ENCODE results near the gene SAG.
A peak's percentile ranks its signal among the peaks of the same experiment; 100 is the strongest.

Gene SAG

DNA sequence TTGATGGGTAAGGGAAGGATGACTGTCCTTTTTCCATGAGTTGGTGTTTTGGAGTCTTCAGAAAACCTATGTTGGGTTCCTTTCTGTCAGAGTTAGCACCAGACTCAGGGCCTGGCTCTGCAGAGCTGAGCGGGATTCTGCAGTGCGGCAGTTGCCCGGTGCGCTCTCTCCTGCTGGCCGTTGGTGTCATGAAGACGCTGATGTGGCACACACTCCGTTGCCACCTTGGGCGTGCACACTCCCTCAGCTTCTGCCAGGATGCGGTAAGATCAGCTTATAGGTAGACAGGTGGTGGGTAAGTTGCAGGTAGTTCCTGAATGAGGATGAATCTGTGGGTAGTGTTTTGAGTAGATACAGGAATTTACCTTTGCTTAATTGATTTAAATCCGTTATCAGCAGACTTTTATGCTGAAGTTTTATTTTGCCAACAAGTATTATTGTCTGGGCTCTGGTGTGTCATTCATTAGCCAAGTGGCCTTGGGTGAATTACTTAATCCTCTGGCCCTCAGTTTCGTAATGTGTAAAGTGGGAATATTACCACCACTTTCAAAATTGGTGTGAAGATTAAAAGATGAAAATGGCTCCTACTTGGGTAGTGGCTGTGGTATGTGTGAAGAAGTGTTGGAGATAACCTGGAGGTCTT lies 73.5 kb downstream of the SAG start:
- DNase-seq (ENCODE audit: low spot score), result no peak

- DNase-seq (ENCODE audit: low spot score), result no peak
Measured at GRCh38 chr2:233381638-233381995, 74.0 kb downstream of the SAG start.

GRCh38 chr2:233384015-233384414 lies 76.4 kb downstream of the SAG start:
- no peak for DNase-seq (ENCODE audit: low spot score)

DNA sequence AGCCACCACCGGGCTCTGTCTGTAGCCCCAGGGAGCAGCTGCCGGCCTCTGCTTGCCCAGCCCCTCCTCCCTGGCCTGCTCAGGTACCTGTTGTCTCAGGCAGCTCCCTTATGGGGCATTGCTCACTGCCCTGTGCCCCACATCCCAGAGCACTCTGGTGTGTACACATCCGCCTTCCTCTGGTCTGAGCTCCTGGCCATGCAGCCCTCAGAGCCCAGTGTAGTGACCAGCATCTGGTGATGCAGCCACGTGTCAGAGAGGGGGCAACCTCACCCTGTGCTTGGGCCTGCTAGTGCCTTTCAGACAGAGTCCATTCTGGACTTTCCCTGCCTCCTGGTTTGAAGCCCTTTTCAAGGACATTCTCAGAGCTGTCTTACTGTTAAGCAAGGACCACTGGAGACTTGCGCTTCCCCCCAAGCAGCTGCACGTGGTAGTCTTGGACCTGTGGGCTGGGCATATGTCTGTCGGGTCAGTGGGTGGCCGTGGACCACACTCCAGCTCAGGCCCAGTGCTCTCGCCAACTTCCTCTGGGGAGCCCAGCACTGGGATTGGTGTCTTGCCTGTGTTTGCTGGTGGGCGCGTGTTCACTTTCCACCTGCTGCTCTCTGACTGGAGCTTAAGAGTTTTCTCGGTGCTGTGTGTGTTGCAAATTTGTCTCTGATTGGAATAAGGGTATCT lies 77.3 kb downstream of the SAG start:
- no peak for DNase-seq (ENCODE audit: low spot score)

DNA sequence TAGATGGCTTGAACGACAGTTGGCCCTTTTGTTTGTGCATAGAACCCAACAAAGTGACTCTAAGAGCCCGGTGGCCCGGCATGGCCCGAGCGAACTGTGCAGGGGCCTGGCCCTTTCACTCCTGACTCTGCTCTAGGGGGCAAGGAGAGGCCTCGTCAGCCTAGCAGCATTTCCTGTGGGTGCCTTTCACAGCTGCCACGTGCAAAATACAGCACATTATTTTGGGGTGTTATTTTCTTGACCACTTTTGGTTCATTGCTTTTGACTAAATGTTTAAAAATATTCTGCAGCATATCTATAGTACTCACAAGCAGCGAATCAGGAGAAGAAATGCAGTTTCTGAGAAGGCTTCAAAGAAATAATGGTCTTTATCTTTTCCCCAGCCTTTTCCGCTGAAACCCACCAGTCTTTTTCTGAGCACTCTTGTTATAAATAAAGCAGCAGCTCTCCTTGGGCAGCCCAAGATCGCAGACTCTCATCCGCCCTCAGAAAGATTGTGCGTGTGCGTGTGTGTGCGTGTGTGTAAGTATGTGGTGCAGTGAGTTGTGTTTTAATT lies 78.0 kb downstream of the SAG start:
- no peak for DNase-seq (ENCODE audit: low spot score)

GRCh38 chr2:233386382-233387041 lies 78.9 kb downstream of the SAG start:
- DNase-seq (ENCODE audit: low spot score), result no peak

DNA sequence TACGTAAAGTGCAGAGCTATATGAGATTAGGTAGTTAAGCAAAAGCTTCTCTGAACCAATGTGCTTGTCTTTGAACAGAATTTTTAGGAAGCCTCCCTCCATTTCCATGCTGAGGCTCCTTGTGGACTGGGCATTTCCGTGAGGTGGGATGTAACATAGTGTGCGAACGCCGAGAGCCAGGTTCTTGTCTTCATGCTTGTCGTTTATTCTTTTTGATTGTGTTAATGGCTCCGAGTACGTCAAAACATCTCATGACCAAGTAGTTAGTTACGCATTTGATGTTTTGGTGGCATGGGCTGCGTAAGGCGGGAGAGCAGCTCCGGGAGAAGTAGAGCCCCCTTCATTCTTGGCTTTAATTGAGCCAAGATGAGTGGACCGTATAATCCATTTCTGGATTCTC lies 79.6 kb downstream of the SAG start:
- DNase-seq (ENCODE audit: low spot score), result peak; percentile 18

- peak; percentile 94 for DNase-seq (ENCODE audit: low spot score)
Measured at GRCh38 chr2:233387667-233388528, 80.3 kb downstream of the SAG start.

GRCh38 chr2:233389601-233390125 lies 82.0 kb downstream of the SAG start:
- DNase-seq (ENCODE audit: low spot score), result no peak

DNA sequence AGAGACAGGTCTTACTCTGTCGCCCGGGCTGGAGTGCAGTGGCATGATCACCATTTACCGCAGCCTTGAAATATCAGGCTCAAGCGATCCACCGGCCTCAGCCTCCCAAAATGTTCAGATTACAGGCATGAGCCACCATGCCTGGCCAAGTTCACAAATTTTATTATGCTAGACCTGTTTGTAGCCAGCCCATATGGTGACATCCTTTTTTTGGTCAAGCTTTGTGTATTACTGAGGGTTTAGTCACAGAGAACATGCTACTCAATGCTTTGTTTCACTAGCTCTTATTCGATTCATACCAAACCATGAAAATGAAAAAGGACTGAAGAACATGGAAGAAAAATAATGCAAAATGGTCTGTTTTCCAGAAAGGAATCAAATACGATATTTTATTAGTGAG lies 88.1 kb downstream of the SAG start:
- DNase-seq (ENCODE audit: low spot score), result no peak

Measured in Ammon's horn (tissue), 1 donor.